Hepatocyte (in vitro differentiated cells): ENCODE data around the gene SEC16B. TPM values are rescaled to one million over a fixed set of nuclear protein-coding genes. Genes with fewer than 3 reads are reported as not detected.

ENCODE experiments used
- DNase-seq: peaks from one replicate; pipeline ENCODE4 v3.0.0-alpha.2; 2016; ENCODE audit warnings: low spot score
- H2AFZ ChIP-seq: fragments of 200-600 bp; sonication (generic); 2 replicates; pipeline ENCODE4 v1.6.0; 2016; ENCODE audit warnings: antibody characterized with exemption, mild to moderate bottlenecking
- H3K27ac ChIP-seq: fragments of 200-600 bp; sonication (generic); 2 replicates; pipeline ENCODE4 v1.5.1; 2016; ENCODE audit warnings: mild to moderate bottlenecking
- H3K27me3 ChIP-seq: fragments of 200-600 bp; sonication (generic); 2 replicates; pipeline ENCODE4 v1.6.1; 2016
- H3K36me3 ChIP-seq: fragments of 200-600 bp; sonication (generic); replicated peaks from 2 replicates; pipeline ENCODE4 v1.5.1; 2016; ENCODE audit warnings: low read depth; ENCODE audit not compliant: insufficient read depth
- H3K4me1 ChIP-seq: fragments of 200-600 bp; sonication (generic); 2 replicates; pipeline ENCODE4 v1.5.1; 2016; ENCODE audit warnings: mild to moderate bottlenecking, moderate library complexity; ENCODE audit not compliant: insufficient read depth
- H3K4me2 ChIP-seq: fragments of 200-600 bp; sonication (generic); 2 replicates; pipeline ENCODE4 v1.6.0; 2016
- H3K4me3 ChIP-seq: fragments of 200-600 bp; sonication (generic); 2 replicates; pipeline ENCODE4 v1.5.1; 2016; ENCODE audit warnings: mild to moderate bottlenecking
- H3K79me2 ChIP-seq: fragments of 200-600 bp; sonication (generic); 2 replicates; pipeline ENCODE4 v1.6.0; 2017; ENCODE audit warnings: mild to moderate bottlenecking
- H3K9me2 ChIP-seq: fragments of 200-600 bp; sonication (generic); replicated peaks from 2 replicates; pipeline ENCODE4 v1.6.0; 2017; ENCODE audit warnings: mild to moderate bottlenecking; ENCODE audit not compliant: insufficient read depth
- H3K9me3 ChIP-seq: fragments of 200-600 bp; sonication (generic); 2 replicates; pipeline ENCODE4 v1.5.1; 2016; ENCODE audit warnings: low read depth, mild to moderate bottlenecking
- H4K20me1 ChIP-seq: fragments of 200-600 bp; sonication (generic); 2 replicates; pipeline ENCODE4 v1.6.0; 2016; ENCODE audit warnings: mild to moderate bottlenecking; ENCODE audit not compliant: insufficient read depth, poor library complexity, severe bottlenecking
- CTCF ChIP-seq: fragments of 200-600 bp; sonication (generic); IDR thresholded peaks from 2 replicates; pipeline ENCODE4 v1.5.1; 2016; ENCODE audit warnings: antibody characterized with exemption, mild to moderate bottlenecking; ENCODE audit not compliant: poor library complexity
- EZH2 ChIP-seq: fragments of 200-600 bp; sonication (generic); IDR thresholded peaks from 2 replicates; pipeline ENCODE4 v1.6.1; 2016; ENCODE audit warnings: antibody characterized with exemption, mild to moderate bottlenecking, borderline replicate concordance
- EZH2phosphoT487 ChIP-seq: fragments of 200-600 bp; sonication (generic); IDR thresholded peaks from one replicate; pipeline ENCODE4 v1.6.1; 2018; ENCODE audit warnings: antibody characterized with exemption, mild to moderate bottlenecking, low read depth, moderate library complexity; ENCODE audit not compliant: unreplicated experiment, severe bottlenecking
- WGBS: methylation state at CpG from one replicate; pipeline ENCODE4 v1.1.6; 2016; ENCODE audit warnings: low lambda C conversion rate; ENCODE audit errors: missing lambda C conversion rate; 5-methylcytosine and 5-hydroxymethylcytosine counted together
- polyA plus RNA-seq: library from polyadenylated mRNA; unstranded; fragments of >200 nt; fragmentation: Nextera tagmentation; extraction: Ambion mirVana; gene quantifications from 2 replicates; pipeline ENCODE4 v1.2.1, GENCODE V29; 2016
- total RNA-seq: library from RNA; depleted of rRNA; stranded (reverse); fragments of >200 nt; gene quantifications from 2 replicates; pipeline ENCODE4 v1.2.3, GENCODE V29; 2014

The SEC16B gene
- total and polyA plus RNA-seq, 2 experiments from 2014 or later, result 8.4 to 9.1 TPM

- H3K4me3 ChIP-seq, result no peak overlapping the region
- no peaks in the 10 kb centered on the region for H3K36me3 ChIP-seq
- H3K4me1 ChIP-seq, result no peaks in the 10 kb centered on the region
These were observed 31.9 kb downstream of the SEC16B start for GRCh38 chr1:177937931-177938330.

GRCh38 chr1:177937174-177937770 is 32.6 kb downstream of the SEC16B start:
- H3K9me2 ChIP-seq, result no peaks in the 10 kb centered on the region
- no peaks in the 10 kb centered on the region for H3K79me2 ChIP-seq
- H3K4me1 ChIP-seq, result no peaks in the 10 kb centered on the region
- WGBS, result 73% methylated on average over 9 of the region's 9 CpGs
- no peaks in the 10 kb centered on the region for H3K27me3 ChIP-seq
- H3K4me3 ChIP-seq, result no peak overlapping the region
- TF ChIP-seq EZH2, result no peak
- no peak for TF ChIP-seq CTCF
- no peak for TF ChIP-seq EZH2phosphoT487
- H2AFZ ChIP-seq, result no peak overlapping the region
- H3K9me3 ChIP-seq, result no peaks in the 10 kb centered on the region
- H3K4me2 ChIP-seq, result no peak overlapping the region
- no peak for DNase-seq
- H3K27ac ChIP-seq, result no peak overlapping the region
- no peaks in the 10 kb centered on the region for H4K20me1 ChIP-seq
- no peaks in the 10 kb centered on the region for H3K36me3 ChIP-seq

More at GRCh38 chr1:177937931-177938330, 31.9 kb downstream of the SEC16B start:
- Histone ChIP-seq H3K27me3 (no peaks in the 10 kb centered on the region), H3K4me2 (no peak overlapping the region), H3K9me3 (no peaks in the 10 kb centered on the region), H3K27ac (no peak overlapping the region), H3K9me2 (no peaks in the 10 kb centered on the region), H3K79me2 (no peaks in the 10 kb centered on the region), H2AFZ (no peak overlapping the region), H4K20me1 (no peaks in the 10 kb centered on the region)
- WGBS, result 70% methylated on average over 6 of the region's 6 CpGs
- DNase-seq, result no peak
- TF ChIP-seq EZH2phosphoT487 (no peak), CTCF (no peak), EZH2 (no peak)

GRCh38 chr1:177935638-177936415 is 34.0 kb downstream of the SEC16B start:
- H3K4me2 ChIP-seq, result no peak overlapping the region
- H2AFZ ChIP-seq, result no peak overlapping the region
- no peaks in the 10 kb centered on the region for H3K9me2 ChIP-seq
- no peaks in the 10 kb centered on the region for H3K9me3 ChIP-seq
- WGBS, result 91% methylated on average over 8 of the region's 8 CpGs
- TF ChIP-seq CTCF (no peak), EZH2phosphoT487 (no peak), EZH2 (no peak)
- H3K27me3 ChIP-seq, result no peaks in the 10 kb centered on the region
- no peak overlapping the region for H3K4me3 ChIP-seq
- no peak overlapping the region for H3K27ac ChIP-seq
- H3K79me2 ChIP-seq, result no peaks in the 10 kb centered on the region
- H3K36me3 ChIP-seq, result no peaks in the 10 kb centered on the region
- H3K4me1 ChIP-seq, result no peaks in the 10 kb centered on the region
- no peak for DNase-seq
- no peaks in the 10 kb centered on the region for H4K20me1 ChIP-seq
